Measurements from ENCODE around the gene TEPSIN.
"Not testable (repeated sequence)": the region's sequence is repeated elsewhere in the genome, so short reads cannot be mapped to it uniquely, and the experiment has no call there.

TEPSIN gene

DNA sequence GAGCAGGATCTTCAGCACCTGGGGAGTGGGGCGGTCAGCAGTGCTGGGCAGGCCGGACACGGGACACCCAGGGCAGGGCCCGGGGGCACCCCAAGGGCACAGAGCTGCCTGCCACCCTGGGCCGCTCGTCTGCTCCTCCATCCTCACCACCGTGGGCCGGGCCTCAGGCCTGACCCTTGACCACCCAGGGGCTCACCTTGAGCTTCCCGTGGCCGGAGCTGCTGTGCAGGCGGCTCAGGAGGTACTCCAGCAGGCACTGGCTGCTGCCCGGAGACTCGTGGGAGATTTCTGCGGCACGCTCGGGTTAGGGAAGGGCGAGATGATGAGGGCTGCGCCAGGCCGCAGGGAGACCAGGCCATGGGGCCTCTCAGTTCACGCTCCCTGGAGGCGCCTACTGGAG, 2.1 kb downstream of the TEPSIN start:
- DNase-seq (ENCODE audit: low read depth) = no peak

- DNase-seq (ENCODE audit: low read depth) = no peak
Observed at GRCh38 chr17:81235822-81236740, 2.8 kb downstream of the TEPSIN start.

DNA sequence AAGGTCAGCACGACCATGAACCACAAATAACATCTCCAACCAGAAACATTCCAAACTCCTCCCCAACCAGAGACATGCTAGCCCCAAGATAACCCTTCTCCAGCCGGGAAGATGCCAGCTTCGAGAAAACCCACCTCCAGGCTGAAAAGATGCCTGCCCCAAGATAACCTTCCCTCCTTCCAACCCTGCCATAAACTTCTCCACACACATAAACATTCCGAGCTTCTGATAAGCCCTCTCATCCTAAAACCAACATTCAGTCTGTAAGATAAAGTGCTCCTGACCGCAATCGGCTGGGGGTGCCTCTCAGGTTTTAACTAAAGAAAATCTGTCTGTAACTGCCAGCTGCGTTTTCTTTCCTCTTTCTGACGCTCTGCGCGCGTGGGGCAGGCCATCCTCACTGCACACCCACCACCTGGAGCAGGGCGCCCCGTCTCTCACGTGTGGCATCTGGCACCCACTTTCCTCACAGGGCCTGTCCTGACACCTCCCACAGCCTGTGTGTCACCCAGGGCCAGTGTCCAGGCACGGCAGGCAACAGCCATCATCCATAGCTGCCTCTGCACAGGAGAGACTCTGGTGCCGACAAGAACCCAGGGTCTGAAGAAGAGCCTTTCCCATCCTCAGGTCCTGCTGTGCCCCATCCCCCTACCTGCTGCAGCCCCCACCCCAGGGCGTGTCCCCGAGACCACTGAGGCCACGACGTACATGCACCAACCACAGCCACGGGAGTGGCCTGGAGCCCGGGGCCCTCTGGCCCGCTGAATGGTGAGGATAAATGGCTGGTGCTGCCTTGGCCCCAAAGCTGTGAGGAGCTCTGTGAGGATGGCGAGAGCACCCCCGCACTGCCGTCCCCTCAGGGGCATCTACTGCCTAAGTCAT, 3.7 kb downstream of the TEPSIN start:
- no peak for DNase-seq (ENCODE audit: low read depth)

- DNase-seq (ENCODE audit: low read depth) = no peak
Observed at GRCh38 chr17:81234506-81234855, 4.4 kb downstream of the TEPSIN start.

- no peak for DNase-seq (ENCODE audit: low read depth)
Observed at GRCh38 chr17:81233811-81234505, 4.9 kb downstream of the TEPSIN start.

GRCh38 chr17:81233316-81233715, 5.5 kb downstream of the TEPSIN start:
- DNase-seq (ENCODE audit: low read depth) = no peak

GRCh38 chr17:81232616-81233241, 6.1 kb downstream of the TEPSIN start:
- no peak for DNase-seq (ENCODE audit: low read depth)

GRCh38 chr17:81231766-81232581, 6.9 kb downstream of the TEPSIN start:
- DNase-seq (ENCODE audit: low read depth) = no peak

DNA sequence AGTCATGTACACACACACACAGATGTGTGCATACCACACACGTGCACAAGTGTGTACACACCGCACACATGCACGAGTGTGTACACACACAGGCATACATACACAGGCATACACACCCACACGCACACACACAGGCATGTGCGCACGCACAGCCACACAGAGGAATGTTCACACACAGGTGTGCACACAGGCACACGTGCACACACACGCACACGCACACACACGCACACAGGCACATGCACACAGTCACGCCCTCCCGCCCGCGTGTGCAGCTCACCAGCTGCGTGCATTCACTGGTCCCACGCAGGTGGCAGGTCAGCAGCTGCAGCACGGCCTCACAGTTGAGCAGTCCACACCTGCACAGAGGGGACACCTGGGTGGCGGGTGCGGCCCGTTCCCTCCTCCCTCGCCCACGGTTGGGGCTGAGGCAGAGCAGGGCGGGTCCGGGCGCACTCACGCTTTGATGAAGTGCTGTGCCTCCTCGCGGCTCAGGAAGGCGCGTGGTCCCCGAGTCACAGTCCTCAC, 7.7 kb downstream of the TEPSIN start:
- no peak for DNase-seq (ENCODE audit: low read depth)

DNA sequence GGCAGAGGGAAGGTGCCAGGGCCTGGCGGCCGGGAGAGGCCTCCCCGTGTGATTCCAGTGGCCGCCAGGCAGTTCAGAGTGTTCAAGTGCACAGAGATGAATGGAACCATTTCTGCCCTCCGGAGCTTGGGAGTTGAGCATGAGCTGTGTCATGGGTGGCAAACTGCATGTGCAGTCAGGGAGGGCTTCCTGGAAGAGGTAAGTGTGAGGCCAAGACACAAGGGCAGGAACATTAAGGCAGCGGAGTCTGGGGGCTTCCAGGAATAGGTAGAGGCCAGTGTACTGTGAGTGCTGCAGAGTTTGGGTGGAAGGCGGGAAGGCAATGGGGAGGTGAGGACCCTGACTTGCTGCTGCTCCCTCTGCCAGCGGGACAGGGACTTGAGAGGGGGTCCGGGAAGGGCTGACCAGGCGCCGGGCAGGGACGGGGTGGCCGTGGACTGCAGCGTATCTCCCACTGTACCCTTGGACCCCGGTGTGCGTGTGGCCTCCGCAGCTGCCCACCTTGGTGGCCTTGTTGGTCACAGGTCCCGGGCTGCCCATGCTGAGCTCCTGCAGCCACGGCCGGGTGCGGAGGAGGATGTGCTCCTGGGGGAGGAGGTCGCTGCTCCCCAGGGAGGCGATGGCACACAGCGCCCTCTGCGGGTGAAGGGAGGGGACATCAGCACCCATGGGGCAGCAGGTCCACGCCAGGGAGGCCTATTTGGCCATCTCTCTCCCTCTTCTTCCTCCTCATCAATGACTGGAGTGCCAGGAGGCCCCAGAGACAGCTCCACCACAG, 8.6 kb downstream of the TEPSIN start:
- DNase-seq (ENCODE audit: low read depth) = no peak

- DNase-seq (ENCODE audit: low read depth) = no peak
Observed at GRCh38 chr17:81229666-81229920, 9.3 kb downstream of the TEPSIN start.

DNA sequence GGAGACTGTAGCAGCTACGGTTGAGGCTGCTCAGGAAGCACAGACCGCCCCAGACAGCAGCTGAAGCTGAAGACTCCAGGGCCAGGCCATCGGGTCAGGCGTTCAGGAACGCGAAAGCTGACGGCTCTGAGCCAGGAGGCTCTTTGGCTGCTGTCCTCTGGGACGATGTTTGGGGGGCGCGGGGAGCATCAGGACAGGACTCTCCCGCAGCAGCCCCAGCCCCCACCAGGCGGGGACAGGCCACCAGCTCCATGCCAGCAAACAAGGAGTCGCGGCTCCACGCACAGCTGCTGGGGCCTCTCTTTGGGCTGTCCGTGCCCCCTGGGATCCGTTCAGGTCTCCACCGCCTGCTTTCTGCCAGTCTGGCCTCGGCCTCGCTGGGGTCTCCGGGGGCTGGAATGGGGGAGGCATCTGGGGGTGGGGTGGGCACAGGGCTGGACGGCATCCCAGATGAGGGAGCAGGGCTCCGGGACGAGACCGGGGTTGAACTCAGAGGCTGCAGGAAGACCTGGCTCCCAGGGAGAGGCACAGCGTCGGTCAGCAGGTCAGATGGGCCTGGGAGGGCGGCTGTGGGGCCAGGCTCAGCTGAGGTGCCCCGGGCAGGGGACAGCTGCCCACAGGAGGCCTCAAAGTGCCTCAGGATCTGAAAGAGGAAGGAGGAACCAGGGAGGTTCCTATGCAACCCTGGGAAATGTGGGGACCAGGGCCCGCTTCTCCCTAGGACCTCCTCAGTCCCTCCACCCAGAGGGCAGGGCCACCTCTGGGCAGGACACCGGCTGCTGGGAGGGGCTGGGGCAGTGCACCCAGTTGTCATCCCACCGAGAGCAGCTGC, 9.8 kb downstream of the TEPSIN start:
- DNase-seq (ENCODE audit: low read depth) = no peak

DNA sequence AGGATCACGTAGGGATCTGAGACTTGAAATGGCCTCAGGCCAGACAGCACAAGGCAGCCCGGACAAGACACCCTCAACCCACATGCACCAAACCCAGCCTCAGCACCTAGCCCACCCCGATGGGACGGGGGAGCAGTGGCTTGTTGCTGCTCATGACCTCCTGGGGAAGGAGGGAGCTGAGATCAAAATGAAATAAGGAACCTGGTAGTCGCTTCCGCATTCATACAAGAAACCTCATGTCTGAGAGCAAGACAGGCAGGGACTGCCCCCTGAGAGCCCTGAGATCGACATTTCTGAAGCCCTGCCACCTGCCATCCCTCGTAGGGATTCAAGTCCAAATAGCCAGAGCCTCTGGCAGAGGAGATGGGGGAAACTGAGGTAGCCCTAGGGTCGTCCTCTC, 10.4 kb downstream of the TEPSIN start:
- DNase-seq (ENCODE audit: low read depth) = no peak

DNA sequence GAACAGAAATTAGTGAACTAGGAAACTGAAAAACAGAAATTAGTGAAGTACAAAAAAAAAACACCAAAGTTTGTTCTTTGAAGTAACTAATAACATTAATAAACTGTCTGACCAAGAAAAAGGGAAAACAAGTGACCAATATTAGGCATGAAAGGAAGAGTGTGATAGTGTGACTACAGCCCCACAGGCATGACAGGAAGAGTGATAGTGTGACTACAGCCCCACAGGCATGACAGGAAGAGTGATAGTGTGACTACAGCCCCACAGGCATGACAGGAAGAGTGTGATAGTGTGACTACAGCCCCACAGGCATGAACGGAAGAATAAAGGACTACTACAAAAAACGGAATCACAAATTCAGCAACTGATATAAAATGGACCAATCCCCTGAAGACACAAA, 11.2 kb downstream of the TEPSIN start:
- not testable (repeated sequence) for DNase-seq (ENCODE audit: low read depth)

- no peak for DNase-seq (ENCODE audit: low read depth)
Observed at GRCh38 chr17:81223762-81224130, 15.1 kb downstream of the TEPSIN start.

DNA sequence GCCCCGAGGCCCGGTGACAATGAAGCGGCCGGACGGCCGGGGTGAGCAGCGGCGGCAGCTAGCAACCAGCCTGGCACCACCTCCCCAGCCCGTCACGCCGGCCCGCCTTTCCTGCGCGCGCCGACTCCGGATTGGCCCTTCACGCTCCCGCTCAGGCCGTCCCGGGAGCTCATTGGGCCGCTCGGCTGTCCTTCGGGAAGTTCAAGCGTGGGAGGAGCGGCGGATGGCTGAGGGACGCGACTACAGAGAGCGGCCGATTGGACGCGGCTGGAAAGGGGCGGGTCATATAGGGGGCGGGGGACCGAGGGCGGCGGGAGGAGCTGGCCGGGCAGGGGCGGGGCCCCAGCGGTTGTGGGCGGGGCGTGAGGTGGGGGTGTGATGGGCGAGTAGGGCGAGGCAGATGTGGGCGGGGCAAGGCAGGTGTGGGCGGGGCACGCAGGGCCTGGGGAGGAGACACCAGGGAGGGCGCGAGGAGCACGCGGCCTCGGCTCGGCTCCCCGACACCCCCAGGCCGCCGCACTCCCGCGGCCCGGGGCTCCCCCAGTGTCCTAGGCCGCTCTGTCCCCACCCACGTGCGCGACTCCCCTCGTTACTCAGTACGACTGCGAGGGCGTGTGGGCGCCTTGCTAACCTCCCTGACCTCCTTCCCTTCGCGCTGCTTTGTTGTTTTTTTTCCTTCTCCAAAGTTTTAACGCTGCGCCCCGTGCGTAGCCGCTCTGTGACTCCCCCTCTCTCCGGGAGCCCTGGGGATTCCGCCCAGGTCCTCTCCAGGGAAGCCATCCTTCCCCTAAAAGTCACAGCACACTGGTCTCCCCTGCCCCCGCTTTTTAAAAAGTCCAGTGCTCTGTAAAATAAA, 15.7 kb downstream of the TEPSIN start, which contains the start of gene CEP131:
Gene CEP131 (minus strand): TSS at position 60 of the 856 bp plus-strand sequence. CDS start 2,909 bp downstream, outside the sequence.
- peak; percentile 99 for DNase-seq (ENCODE audit: low read depth)

DNA sequence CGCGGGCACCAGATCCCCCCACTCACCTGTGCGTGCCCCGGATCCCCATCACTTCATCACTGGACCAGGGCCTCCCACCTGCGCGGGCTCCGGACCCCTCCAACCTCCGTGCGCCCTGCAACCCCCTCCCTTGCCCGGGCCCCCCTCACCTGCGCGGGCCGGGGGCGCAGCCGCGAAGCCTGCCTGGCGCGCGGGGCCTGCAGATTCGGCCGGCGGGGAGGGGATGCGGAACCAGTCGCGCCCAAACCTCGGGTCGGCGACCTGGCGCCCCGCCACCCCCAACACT, 16.3 kb downstream of the TEPSIN start:
- DNase-seq (ENCODE audit: low read depth) = no peak

DNA sequence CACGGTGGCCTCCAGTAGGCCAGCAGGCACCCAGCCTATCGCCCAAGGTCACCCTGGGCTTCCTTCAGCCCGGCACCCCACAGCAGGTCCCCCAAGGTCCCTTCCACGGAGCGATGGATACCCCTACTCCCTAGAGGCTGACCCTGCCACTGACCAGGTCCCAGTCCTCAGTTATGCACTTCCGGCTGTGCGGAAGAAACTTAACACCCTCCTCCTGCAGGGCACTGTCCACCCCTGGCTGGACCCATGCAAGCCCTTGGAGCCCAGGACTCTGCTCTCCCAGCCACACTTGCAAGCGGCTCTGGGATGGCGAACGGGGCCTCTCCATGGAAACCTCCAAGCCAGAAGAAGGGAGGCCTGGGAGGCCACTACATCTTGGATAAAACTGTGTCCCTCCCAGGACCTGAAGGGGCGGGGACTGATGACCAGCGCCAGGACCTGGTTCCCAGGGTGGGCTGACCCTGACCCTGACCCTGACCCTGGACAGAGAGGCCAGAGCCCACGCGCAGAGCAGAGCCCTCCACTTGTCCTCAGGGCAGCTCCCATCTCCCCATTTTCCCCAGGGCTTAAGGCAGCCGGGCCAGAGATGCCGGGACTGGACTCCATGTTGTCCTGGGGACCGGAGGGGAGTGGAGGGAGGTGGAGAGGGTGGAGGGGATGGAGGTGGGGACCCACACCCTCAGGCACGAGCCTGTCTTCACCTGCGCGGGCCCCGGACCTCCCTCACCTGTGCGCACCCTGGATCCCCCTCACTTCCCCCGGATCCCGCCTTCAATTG, 16.8 kb downstream of the TEPSIN start:
- no peak for DNase-seq (ENCODE audit: low read depth)
